ENCODE results near the gene HCFC1.

Gene HCFC1

GRCh38 chrX:153900831-153901752 is 70.5 kb downstream of the HCFC1 start:
- TF ChIP-seq CTCF (IDR thresholded peaks at IDR 0.05): no peak
- H3K27me3 ChIP-seq: no peaks in the 10 kb centered on the region
- no peak overlapping the region for H3K4me3 ChIP-seq
- no peaks in the 10 kb centered on the region for H3K36me3 ChIP-seq
- DNase-seq: peak; percentile 52 to 68
- H3K9me3 ChIP-seq: peaks cover 0 to 3% (median 0%) of the 10 kb centered on the region in 3 donors
- H3K4me1 ChIP-seq: peaks cover 0 to 16% (median 0%) of the 10 kb centered on the region in 4 donors
- no peak overlapping the region for H3K27ac ChIP-seq
- intact Hi-C loops (cut with DNase I; ENCODE audit: low total_unique reads): no loop called here

- Histone ChIP-seq H3K4me1 (peaks cover 0 to 5% (median 0%) of the 10 kb centered on the region in 4 donors), H3K9me3 (peaks cover 0 to 14% (median 7%) of the 10 kb centered on the region in 3 donors), H3K36me3 (no peaks in the 10 kb centered on the region), H3K27me3 (no peaks in the 10 kb centered on the region), H3K27ac (no peak overlapping the region), H3K4me3 (no peak overlapping the region)
- intact Hi-C loops (cut with DNase I; ENCODE audit: low total_unique reads): no loop called here
- TF ChIP-seq CTCF (IDR thresholded peaks at IDR 0.05): no peak
- no peak for DNase-seq
Observed at GRCh38 chrX:153897899-153898298, 73.7 kb downstream of the HCFC1 start.

Data from tibial artery (tissue), 4 donors.